Colon (tissue), 2 donors: Measurements from ENCODE around the gene LBP.
"Not testable (repeated sequence)": the region's sequence is repeated elsewhere in the genome, so short reads cannot be mapped to it uniquely, and the experiment has no call there.

ENCODE experiments used
- FAIRE-seq: peaks from 2 replicates; lab custom pipeline; 2012; peaks lifted over from hg19 to GRCh38; lab: Jason Lieb, UNC
- donor health status: control.
- donor health status: control.

LBP gene, protein sequence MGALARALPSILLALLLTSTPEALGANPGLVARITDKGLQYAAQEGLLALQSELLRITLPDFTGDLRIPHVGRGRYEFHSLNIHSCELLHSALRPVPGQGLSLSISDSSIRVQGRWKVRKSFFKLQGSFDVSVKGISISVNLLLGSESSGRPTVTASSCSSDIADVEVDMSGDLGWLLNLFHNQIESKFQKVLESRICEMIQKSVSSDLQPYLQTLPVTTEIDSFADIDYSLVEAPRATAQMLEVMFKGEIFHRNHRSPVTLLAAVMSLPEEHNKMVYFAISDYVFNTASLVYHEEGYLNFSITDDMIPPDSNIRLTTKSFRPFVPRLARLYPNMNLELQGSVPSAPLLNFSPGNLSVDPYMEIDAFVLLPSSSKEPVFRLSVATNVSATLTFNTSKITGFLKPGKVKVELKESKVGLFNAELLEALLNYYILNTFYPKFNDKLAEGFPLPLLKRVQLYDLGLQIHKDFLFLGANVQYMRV

DNA sequence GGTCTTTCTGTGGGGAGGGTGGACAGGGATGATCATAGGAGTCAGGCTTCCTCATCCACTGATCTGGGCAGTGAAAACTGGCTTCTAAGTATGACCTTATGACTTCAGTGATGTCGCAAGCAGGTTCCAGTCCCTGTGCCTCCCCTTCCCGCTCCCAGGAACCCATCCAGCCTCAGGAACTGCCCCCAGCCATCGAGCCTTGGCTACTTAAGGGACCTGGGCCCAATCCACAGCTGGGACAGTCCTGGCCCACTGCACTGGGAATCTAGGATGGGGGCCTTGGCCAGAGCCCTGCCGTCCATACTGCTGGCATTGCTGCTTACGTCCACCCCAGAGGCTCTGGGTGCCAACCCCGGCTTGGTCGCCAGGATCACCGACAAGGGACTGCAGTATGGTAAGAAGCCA, at the start of gene LBP:
TSS of gene LBP (plus strand) at position 236 of the 405 bp plus-strand sequence. CDS start at position 271, 35 bp downstream.
- no peak for FAIRE-seq

DNA sequence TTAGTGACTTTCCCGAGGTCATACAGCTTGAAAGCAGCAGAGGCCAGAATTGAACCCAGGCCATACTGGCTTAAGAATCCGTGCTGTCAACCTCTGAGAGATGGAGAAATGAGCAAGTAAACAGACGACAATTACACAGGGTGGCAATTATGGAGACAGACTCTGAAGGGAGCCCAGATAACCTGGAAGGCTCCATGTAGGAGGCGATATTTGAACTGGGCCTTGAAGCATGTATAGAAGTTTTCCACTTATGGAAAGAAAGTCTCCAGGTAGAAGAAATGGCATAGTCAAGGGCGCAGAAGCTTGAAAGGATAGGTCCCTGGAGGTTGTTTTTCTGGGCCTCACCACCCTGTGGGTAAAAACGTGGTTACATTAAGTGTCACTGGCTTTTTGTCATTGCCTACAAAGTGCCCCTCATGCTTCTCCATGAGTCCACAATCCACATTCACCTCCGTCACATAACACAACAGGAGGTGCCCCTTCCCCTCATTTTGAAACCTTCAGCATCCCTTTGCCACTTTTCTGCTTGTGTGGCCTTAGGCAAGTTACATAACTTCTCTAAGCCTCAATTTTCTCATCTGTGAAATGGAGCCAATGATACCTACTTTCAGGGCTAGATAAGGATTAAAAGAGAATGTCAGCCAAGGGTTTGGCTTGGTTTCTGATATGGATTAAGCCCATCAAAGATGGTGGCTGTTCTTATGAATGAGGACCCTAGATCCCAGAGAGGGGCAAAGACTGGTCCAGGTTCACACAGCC, 48.2 kb upstream of the LBP start:
- FAIRE-seq = no peak

DNA sequence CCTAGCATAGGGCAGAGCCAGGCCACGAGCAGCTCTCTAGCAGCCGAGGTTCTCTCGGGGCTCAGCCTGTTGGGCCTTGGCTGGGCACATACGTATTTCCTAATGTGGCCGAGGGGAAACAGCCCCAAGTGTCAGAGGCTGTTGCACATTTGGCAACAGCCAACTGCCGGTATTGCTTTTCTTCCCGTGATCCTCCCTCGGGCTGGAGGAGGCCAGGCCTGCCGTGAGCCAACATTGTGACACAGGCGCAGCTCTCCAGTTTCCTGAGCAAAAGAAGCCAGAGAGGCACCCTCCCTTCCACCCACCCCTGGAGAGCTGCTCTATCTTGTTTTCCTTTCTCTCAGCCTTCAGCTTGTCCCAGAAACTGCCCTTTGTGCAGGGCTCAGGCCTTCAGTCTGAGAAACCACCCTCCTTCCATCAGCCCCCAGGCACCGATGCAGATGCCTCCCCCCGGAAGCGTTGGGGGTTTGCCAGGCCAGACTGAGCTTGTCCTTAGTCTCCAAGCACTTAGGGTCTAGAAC, 47.5 kb upstream of the LBP start:
- no peak for FAIRE-seq

DNA sequence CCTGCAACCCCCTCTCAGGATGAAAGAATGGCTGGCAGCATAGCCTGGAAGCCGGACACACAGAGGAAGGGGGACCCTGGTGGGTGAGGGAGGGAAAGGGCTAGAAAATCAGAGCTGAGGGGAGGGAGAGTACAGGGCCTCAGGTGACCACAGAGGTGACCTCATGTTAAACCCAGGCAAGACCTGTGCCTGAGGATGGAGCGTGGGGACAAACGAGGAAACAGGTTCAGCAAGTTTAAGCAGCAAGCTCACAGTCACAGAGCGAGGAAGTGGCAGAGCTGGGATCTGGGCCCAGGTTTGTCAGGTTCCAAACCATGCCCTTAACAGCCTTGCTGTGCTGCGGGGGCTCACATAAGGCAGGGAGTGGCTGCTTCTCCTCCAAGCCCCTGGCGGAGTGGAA, 46.3 kb upstream of the LBP start:
- FAIRE-seq = no peak

DNA sequence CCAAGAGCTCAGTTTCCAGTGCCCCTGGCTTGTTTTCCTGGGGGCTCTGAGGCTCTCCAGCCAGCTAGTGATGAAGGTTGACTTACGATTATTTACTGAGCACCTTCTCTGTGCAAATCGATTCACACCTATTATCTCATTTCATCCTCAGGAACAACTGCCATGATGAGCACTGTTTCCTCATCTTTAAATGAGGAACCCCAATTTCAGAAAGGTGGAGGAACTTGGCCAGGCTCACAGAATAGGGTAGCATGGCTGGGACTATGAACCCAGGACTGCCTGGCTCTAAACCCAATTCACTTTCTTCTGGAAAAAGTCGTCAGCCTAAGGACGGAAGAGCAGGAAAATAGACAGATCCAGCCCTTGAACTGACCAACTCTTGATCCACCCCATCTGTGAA, 45.8 kb upstream of the LBP start:
- FAIRE-seq = no peak

DNA sequence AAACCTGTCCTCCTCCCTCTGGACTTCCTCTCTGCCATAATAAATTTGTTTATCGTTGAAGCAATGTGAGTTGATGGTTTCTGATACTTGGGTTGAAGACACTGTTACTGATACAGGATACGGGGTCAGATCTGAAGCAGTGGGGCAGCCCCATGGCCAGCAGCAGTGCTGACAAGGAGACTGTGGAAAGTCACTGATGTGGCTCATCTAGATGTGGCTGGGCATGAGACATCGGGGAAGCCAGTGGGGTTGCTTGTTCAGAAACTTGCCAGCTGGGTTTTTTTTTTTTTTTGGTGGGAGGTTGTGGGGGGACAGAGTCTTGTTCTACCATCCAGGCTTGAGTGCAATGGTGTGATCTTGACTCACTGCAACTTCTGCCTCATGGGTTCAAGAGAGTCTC, 45.0 kb upstream of the LBP start:
- no peak for FAIRE-seq

DNA sequence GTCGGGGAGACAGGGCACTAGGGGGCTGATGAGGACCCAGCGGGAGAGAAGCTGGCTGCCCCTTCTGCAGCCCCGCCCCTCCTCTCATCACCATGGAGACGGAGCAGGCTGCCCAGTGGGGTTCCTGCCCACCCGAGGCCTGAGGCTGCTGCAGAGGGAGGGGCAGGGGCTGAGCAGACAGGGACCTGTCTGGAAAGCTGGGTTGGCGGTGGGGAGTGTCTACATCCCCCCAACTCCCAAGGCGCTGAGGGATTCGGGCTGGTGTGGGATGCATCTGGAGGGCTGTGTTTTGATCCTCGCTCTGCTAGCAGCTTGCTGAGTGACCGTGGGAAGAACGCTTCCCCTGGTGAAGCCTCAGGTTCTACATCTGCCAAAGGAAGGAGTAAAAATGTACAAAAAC, 43.5 kb upstream of the LBP start:
- FAIRE-seq = no peak

DNA sequence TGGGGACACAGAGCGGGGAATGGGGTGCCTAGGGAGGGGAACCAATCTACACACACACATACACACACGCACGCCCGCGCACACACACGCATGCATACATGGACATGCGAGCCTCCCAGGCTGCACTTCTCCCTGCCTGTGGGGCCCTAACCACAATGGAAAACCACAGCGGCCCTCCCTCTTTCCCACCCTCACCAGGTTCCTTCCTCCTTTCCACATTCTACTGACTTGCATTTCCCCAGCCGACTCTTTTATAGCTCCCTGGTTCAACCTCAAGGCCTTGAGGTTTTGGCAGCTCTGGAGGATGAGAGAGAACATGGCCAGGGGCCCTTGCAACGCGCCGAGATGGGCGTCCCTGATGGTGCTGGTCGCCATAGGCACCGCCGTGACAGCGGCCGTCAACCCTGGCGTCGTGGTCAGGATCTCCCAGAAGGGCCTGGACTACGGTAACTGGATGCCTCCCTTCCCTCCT, 42.3 kb upstream of the LBP start, which contains the start of gene BPI:
TSS of gene BPI (plus strand) at position 249 of the 472 bp plus-strand sequence. CDS start at position 317, 68 bp downstream.
- no peak for FAIRE-seq

DNA sequence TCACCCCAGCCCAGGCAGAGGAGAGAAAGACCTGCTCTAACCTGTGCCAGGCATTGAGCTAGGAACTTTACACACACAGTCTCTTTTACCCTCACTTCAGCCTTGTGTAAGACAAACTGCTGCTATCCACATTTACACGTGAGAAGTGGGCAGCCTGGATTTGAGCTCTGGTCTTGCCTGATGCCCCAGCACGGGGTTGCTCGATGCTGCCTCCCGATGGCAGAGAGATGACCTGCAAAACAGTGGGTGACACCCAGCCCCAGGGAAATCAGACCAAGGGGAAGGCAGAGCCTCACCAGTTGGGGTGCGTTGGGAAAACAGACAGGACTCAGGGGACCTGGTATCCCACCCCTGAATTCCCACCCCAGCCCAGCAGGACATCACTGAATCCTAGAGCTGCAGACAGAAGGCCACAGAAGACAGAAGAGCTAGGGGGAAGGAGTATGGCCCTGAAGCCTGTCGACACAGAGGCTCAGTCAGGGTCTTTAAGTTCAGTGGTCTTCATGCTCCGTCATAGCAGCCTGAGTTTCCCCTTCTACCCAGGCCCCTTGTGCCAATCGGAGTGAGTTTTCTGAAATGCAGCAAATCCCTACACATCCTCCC, 41.3 kb upstream of the LBP start:
- no peak for FAIRE-seq

DNA sequence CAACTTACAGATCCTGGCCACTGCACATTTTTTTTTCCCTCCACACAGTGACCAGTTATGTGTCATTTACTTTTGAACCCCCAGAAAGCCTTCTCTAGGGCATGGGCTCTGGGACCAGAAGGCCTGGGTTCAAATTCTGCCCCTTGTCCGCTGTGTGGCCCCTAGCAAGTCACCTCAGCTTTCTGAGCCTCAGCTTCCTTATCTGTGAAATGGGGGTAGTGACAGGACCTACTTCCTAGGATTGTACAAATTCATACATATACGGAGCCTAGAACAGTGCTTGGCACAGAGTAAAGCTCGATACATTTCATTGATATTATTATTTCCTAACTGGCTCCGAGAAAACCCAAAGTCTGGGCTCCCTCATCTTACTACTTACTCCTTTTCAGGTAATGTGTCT, 40.7 kb upstream of the LBP start:
- FAIRE-seq = no peak

DNA sequence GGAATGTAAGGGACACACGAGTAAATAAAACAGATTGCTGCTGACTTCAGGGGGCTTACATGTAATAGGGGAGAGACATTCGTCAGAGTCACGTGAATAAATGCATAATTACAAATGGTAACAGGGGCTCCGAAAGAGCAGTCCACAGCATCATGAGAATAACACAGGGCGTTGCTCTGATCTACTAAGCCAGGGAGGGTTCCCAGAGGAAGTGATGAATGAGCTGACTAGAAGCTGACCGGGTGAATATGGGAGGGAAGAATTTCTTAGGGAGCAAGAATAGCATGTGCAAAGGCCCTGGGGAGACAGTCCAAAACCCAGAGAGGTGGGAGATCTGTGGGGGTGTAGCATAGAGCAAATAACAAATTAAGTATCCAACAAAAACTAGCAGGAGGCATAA, 39.9 kb upstream of the LBP start:
- no peak for FAIRE-seq

DNA sequence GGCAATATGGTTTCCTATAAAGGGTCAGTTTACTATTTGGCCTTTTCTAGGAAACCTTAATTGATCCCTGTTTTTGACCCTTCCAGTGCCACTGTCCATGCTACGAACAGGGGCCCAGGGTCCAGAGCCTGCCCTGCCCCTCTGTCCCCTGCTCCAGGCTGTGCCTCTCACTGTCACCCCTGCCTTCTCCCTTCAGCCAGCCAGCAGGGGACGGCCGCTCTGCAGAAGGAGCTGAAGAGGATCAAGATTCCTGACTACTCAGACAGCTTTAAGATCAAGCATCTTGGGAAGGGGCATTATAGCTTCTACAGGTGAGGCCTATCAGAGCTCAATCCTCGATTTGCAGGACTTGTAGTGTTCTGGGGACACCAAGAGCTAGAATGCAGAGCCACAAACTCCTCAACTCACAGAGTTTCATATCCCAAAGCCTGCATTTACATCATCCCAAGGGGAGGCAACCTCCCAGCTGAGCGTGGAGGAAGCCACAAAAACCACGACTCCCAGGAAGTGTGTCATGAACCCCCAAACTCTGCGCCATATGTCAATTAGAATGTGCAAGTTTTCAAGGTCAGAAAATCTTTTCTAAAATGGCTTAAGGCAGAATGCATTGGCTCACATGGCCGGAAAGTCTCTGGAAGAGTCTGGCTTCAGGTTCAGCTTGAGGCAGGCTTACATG, 38.8 kb upstream of the LBP start:
- no peak for FAIRE-seq

DNA sequence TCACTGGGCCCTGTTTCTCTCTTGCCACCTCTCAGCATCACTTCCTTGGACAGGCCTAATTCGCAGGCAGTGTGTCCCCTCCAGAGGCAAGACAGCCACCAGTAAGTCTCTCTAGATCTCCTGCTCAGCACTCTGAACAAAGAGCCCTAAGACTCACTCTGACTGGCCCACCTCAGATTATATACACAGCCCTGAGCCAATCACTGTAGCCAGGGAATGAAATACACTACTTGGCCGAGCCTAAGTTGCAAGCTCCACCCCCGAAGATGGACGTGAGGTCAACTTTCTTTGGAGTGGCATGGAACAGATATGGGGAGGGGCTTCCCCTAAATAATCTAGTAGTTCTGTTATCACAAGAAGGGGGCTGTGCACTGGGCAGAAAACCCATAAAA, 38.2 kb upstream of the LBP start:
- FAIRE-seq = no peak

DNA sequence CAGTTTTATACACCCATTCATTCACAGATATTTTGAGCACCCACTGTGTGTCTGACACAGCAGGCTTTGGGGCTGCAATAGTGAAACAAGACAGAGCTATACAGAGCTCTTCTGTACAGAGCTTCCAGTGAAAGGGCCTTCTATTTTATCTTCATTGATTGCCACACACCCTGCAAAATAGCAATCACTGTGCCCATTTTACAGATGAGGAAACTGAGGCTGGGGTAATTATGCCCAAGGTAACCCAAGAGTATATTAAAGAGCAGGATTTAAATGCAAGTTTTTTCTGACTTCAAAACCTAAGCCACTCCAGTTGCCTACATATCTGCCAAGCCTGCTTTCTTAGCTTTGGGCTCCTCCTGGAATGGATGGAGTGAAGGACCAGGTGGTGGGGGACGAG, 37.8 kb upstream of the LBP start:
- FAIRE-seq = no peak

DNA sequence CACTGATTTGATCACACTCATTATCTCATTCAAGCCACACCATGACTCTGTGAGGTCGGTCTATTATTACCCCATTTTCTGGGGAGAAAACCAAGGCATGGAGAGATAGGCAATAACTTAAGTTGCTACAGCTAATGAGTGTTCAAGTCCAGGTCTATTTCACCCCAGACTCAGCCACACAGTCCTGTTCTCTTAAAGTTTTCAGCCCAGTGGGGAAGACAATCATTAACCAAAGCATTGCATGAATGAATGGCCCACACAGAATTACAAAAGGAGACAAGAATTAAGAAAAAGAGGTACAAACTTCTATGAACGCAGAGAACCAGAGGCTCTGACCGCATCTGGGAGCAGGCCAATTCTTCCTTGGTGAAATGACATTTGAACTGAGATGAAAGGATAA, 35.2 kb upstream of the LBP start:
- FAIRE-seq = no peak

DNA sequence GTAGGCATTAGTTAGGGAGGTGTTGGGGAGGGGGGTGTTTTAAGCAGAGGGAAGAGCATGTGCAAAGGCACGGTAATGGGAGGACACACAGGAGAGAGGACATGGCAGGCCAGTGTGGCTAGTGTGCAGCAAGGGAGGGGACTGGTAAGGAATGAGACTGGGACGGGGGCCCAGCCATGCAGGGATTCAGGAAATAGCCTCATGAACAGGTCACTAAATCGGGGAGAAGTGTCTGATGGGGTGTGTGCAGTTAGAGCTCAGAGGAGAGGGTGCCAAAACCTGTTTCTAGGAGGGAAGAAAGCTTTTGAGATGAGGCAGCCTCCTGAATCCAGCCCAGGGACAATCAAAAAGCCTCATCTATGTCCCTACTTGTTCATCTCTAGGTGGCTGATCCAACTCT, 34.8 kb upstream of the LBP start:
- FAIRE-seq = no peak

DNA sequence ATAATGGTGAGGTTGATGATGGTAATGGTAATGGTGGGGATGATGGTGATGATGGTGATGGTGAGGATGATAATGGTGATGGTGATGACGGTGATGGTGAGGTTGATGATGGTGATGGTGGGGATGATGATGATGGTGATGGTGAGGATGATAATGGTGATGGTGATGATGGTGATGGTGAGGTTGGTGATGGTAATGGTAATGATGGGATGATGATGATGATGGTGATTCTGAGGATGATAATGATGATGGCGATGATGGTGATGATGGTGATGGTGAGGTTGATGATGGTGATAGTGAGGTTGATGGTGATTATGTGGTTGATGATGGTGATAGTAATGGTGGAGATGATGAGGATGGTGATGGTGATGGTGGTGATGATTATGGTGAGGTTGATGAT, 32.6 kb upstream of the LBP start:
- FAIRE-seq = no peak

DNA sequence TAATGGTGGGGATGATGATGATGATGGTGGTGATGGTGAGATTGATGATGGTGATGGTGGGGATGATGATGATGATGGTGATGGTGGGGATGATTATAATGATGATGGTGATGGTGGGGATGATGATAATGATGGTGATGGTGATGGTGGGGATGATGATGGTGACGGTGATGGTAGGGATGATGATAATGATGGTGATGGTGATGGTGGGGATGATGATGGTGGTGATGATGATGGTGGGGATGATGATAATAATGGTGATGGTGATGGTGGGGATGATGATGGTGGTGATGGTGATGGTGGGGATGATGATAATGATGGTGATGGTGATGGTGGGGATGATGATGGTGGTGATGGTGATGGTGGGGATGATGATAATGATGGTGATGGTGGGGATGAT, 31.9 kb upstream of the LBP start:
- FAIRE-seq = not testable (repeated sequence)

DNA sequence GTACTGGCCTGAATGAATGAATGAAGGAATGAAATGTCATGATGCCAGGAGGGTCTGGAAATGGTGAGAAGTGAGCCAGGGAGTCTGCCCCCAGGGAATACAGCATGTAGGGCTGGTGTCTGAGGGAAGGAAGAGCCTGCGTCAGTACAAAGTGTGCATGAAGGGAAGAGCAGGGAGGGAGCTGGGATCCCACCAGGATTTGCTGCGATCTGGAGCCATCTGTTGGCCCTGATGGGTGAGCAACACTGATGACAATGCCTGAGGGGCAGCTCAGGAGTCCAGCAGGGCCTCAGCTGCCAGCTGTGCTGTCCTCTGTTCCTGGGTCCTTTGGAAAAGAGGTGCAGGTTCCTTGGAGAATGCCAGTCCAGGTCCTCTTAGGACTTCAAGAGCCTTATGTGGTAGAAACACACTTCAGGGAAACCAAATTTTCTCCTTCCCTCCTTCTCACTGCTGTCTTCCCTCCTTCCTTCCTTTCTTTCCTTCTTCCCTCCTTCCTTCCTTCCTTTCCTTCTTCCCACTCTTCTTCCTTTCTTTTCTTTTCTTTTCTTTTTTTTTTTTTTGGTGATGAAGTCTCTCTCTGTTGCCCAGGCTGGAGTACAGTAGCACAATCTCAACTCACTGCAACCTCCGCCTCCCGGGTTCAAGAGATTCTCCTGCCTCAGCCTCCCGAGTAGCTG, 30.9 kb upstream of the LBP start:
- no peak for FAIRE-seq

DNA sequence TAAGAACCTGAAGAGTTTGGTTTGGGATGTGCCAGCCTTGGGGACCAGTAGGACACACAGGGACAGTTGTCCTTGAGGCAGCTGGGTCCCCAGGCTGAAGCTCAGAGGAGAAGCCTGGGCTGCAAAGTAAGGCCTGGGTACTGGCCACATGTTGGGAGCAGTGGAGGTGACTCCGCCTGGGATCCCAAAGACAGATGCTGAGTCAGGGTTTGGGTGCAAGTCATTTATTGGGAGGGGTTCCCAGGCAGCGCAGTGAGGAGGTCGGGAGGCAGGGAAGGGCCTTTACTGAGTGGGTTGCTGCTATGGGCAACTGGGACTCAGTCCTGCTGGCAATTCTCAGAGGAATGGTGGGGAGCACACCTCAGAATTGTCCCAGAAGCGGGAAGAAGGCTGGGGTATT, 29.9 kb upstream of the LBP start:
- FAIRE-seq = no peak

DNA sequence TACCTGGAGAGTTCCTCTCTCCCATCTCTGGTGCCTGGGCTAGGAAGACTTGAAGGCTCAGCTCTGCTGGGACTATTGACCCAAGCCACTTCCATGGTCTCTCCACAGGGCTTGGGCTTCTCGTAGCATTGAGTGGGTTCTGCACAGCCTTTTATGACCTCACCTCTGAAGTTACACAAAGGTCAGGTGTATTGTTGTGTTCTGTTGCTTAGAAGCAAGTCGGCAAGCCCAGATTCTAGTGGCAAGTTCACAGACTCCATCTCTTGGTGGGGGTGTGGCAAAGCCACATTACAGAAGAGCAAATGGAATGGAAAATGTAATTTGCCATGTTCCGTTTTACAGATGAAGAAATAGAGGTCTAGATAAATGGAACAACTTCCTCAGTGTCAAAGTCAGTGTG, 28.9 kb upstream of the LBP start:
- FAIRE-seq = no peak

DNA sequence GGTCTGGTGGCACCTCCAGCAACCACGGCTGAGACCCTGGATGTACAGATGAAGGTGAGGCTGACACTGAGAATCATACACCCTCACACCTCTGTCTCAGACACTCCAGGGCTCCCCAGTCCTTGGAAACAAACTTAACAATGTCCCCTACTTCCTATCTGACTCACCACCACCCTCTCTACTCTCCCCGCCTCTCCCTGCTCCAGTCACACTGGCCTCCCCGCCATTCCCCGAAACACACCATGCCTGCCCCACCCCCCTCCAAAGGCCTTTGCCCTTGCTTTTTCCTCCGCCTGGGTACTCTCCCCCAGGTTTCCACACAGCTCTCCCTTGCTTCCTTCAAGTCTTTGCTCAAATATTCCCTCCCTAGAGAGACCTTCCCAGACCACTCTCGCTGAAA, 26.1 kb upstream of the LBP start:
- no peak for FAIRE-seq
